Adipocyte (in vitro differentiated cells): Measurements from ENCODE around the gene MID2.
A peak's percentile ranks its signal among the peaks of the same experiment; 100 is the strongest.
"Not testable (repeated sequence)": the region's sequence is repeated elsewhere in the genome, so short reads cannot be mapped to it uniquely, and the experiment has no call there.

Experiments used
- DNase-seq: peaks from one replicate; pipeline ENCODE4 v3.0.0-alpha.2; 2015; ENCODE audit warnings: low read depth
- H3K27me3 ChIP-seq: replicated peaks from 2 replicates; pipeline ENCODE4 v1.7.0; 2013; ENCODE audit warnings: mild to moderate bottlenecking, low read length, moderate library complexity; ENCODE audit not compliant: control insufficient read depth, insufficient read depth
- H3K36me3 ChIP-seq: 2 replicates; pipeline ENCODE4 v1.7.0; 2013; ENCODE audit warnings: low read length, mild to moderate bottlenecking, moderate library complexity; ENCODE audit not compliant: control insufficient read depth, insufficient read depth, severe bottlenecking
- H3K4me1 ChIP-seq: 2 replicates; pipeline ENCODE4 v1.7.0; 2013; ENCODE audit warnings: mild to moderate bottlenecking, low read length, moderate library complexity; ENCODE audit not compliant: control insufficient read depth, insufficient read depth
- H3K4me3 ChIP-seq: 2 replicates; pipeline ENCODE4 v1.7.0; 2013; ENCODE audit warnings: mild to moderate bottlenecking, low read length, moderate library complexity
- H3K9ac ChIP-seq: 2 replicates; pipeline ENCODE4 v1.7.0; 2013; ENCODE audit warnings: mild to moderate bottlenecking, low read length, moderate library complexity
- H3K9me3 ChIP-seq: 2 replicates; pipeline ENCODE4 v1.7.0; 2013; ENCODE audit warnings: mild to moderate bottlenecking, low read length, moderate library complexity; ENCODE audit not compliant: control insufficient read depth

MID2 gene

GRCh38 chrX:107845625-107846024 lies 20.0 kb downstream of the MID2 start:
- peaks cover 11% of the 10 kb centered on the region for H3K36me3 ChIP-seq
- H3K4me3 ChIP-seq: no peak overlapping the region
- H3K4me1 ChIP-seq: peaks cover 17% of the 10 kb centered on the region
- H3K9ac ChIP-seq: no peak overlapping the region
- peaks cover 26% of the 10 kb centered on the region for H3K27me3 ChIP-seq
- H3K9me3 ChIP-seq: no peaks in the 10 kb centered on the region
- no peak for DNase-seq

DNA sequence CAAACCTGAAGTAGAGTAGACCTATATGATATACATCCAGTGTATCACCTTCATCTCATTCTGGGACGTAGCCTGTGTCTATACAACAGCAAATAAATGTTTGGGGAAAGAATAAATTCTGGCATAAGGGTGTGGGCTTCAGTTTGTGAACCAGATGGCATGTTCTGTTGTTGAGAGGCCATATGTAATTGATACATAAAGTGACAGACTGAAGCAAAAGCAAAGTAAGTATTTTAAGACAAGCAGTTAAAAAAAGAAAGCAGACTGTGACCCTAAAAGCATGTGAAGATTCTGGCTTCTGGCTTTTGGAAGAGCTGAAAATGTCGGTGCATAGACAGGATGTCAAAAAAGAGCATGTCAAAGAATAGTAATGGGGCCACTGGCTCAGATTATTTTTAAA lies 22.9 kb downstream of the MID2 start:
- DNase-seq: no peak
- H3K9me3 ChIP-seq: no peaks in the 10 kb centered on the region
- H3K36me3 ChIP-seq: no peaks in the 10 kb centered on the region
- peaks cover 23% of the 10 kb centered on the region for H3K27me3 ChIP-seq
- H3K4me3 ChIP-seq: no peak overlapping the region
- H3K4me1 ChIP-seq: peaks cover 17% of the 10 kb centered on the region
- H3K9ac ChIP-seq: no peak overlapping the region

GRCh38 chrX:107849747-107850421 lies 24.2 kb downstream of the MID2 start:
- Histone ChIP-seq H3K9me3 (no peaks in the 10 kb centered on the region), H3K36me3 (no peaks in the 10 kb centered on the region), H3K9ac (no peak overlapping the region), H3K27me3 (peaks cover 23% of the 10 kb centered on the region), H3K4me1 (peaks cover 16% of the 10 kb centered on the region), H3K4me3 (no peak overlapping the region)
- DNase-seq: peak; percentile 26

GRCh38 chrX:107850422-107850765 lies 24.7 kb downstream of the MID2 start:
- Histone ChIP-seq H3K27me3 (peaks cover 21% of the 10 kb centered on the region), H3K9me3 (no peaks in the 10 kb centered on the region)

GRCh38 chrX:107851215-107851614 lies 25.5 kb downstream of the MID2 start:
- H3K9ac ChIP-seq: no peak overlapping the region
- no peaks in the 10 kb centered on the region for H3K9me3 ChIP-seq
- no peak for DNase-seq
- no peak overlapping the region for H3K4me3 ChIP-seq
- H3K4me1 ChIP-seq: peaks cover 7% of the 10 kb centered on the region
- H3K27me3 ChIP-seq: peaks cover 14% of the 10 kb centered on the region
- H3K36me3 ChIP-seq: no peaks in the 10 kb centered on the region

More at GRCh38 chrX:107850422-107850765, 24.7 kb downstream of the MID2 start:
- Histone ChIP-seq H3K4me1 (peaks cover 11% of the 10 kb centered on the region), H3K9ac (no peak overlapping the region), H3K4me3 (no peak overlapping the region), H3K36me3 (no peaks in the 10 kb centered on the region)
- DNase-seq: no peak

DNA sequence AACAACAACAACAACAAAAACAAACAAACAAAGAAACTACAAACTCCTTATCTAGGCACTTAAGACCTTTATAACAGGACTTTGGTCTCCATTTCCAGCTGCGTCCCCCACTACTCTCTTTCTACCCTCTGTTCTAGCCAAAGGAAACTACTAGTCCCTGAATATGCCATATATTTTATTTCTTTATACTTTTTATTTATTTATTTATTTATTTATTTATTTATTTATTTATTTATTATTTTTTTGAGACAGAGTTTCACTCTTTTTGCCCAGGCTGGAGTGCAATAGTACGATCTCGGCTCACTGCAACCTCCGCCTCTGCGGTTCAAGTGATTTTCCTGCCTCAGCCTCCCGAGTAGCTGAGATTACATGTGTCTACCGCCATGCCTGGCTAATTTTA lies 26.0 kb downstream of the MID2 start:
- not testable (repeated sequence) for H3K4me3 ChIP-seq, H3K36me3 ChIP-seq, H3K4me1 ChIP-seq, H3K9ac ChIP-seq, DNase-seq, H3K9me3 ChIP-seq
- H3K27me3 ChIP-seq: peaks cover 14% of the 10 kb centered on the region

DNA sequence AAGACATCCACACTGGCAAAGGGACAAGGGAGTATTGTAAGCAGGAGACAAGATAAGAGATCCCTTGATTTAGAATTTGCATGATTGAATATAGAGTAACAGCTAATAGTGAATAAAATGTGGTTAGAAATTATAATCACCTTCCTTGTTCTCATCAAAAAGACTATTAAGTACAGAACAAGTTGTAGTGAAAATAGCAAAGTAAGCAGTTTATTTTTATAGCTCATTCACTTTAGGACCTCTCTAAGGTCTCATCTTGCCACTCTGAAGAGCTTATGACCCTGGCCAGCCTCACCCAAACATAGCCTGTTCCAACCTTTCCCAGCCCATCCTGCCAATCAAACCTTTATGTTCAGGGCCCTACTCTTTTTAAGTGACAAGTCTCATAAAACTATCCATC lies 30.6 kb downstream of the MID2 start:
- Histone ChIP-seq H3K4me1 (no peaks in the 10 kb centered on the region), H3K9ac (no peak overlapping the region), H3K4me3 (no peak overlapping the region), H3K27me3 (peaks cover 13% of the 10 kb centered on the region), H3K36me3 (no peaks in the 10 kb centered on the region), H3K9me3 (no peaks in the 10 kb centered on the region)
- DNase-seq: no peak

DNA sequence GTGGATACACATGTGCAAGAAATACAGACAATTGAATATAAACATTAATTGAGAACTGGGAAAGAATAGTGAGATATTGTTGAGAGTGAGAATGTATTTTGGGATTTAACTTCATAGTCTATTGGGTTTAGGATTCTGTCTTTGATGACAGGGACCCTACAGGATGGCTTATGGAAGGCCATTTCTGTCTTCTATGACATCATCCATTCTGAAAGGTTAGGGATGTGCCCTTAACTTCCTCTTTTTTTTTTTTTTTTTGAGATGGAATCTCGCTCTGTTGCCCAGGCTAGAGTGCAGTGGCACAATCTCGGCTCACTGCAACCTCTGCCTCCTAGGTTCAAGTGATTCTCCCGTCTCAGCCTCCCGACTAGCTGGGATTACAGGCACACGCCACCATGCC lies 31.4 kb downstream of the MID2 start:
- H3K27me3 ChIP-seq: peaks cover 13% of the 10 kb centered on the region
- DNase-seq, H3K4me1 ChIP-seq, H3K4me3 ChIP-seq, H3K9me3 ChIP-seq, H3K9ac ChIP-seq, H3K36me3 ChIP-seq: not testable (repeated sequence)

- H3K36me3 ChIP-seq: no peaks in the 10 kb centered on the region
- no peaks in the 10 kb centered on the region for H3K9me3 ChIP-seq
- no peak for DNase-seq
- peaks cover 8% of the 10 kb centered on the region for H3K27me3 ChIP-seq
- no peaks in the 10 kb centered on the region for H3K4me1 ChIP-seq
- H3K9ac ChIP-seq: no peak overlapping the region
- no peak overlapping the region for H3K4me3 ChIP-seq
Measured at GRCh38 chrX:107857837-107858236, 32.2 kb downstream of the MID2 start.

GRCh38 chrX:107861056-107861455 lies 35.4 kb downstream of the MID2 start:
- Histone ChIP-seq H3K27me3 (peaks cover 14% of the 10 kb centered on the region), H3K9ac (no peak overlapping the region), H3K4me1 (no peaks in the 10 kb centered on the region), H3K4me3 (no peak overlapping the region), H3K36me3 (no peaks in the 10 kb centered on the region), H3K9me3 (no peaks in the 10 kb centered on the region)
- DNase-seq: no peak

- peaks cover 3% of the 10 kb centered on the region for H3K9me3 ChIP-seq
- H3K36me3 ChIP-seq: no peaks in the 10 kb centered on the region
- no peaks in the 10 kb centered on the region for H3K4me1 ChIP-seq
- peaks cover 16% of the 10 kb centered on the region for H3K27me3 ChIP-seq
- H3K4me3 ChIP-seq: no peak overlapping the region
- H3K9ac ChIP-seq: no peak overlapping the region
- no peak for DNase-seq
Measured at GRCh38 chrX:107871136-107871535, 45.5 kb downstream of the MID2 start.

DNA sequence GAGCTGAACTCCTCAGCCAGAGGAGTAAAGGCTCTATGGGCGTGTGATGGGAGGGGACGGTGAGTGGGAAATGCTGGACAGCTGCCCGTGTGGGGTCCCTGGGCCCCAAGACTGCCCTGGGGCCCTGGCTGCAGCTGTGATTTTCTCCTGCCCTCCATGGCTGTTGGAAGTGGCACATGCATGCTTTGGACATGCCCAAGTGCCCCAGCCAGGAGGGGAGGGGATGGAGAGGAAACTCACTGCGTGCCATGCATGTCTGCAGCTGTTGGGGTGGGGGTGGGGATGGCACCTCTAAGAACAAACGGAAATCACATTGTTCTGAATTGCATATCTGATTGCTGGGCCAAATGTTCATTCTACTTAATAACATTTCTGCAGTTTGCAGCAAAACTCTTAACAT lies 52.4 kb downstream of the MID2 start:
- no peak overlapping the region for H3K9ac ChIP-seq
- no peak overlapping the region for H3K4me3 ChIP-seq
- H3K36me3 ChIP-seq: no peaks in the 10 kb centered on the region
- peaks cover 21% of the 10 kb centered on the region for H3K27me3 ChIP-seq
- peak; percentile 6 for DNase-seq
- no peaks in the 10 kb centered on the region for H3K4me1 ChIP-seq
- peaks cover 7% of the 10 kb centered on the region for H3K9me3 ChIP-seq
